HepG2 (cell line): Measurements from ENCODE around the gene PPIB. TPM values are rescaled to one million over a fixed set of nuclear protein-coding genes. Genes with fewer than 3 reads are reported as not detected.

Source experiments
- ATAC-seq: fragments of 200-7000 bp; cut with Tn5 transposase; 3 replicates; pipeline ENCODE4 v1.9.1; 2020; ENCODE audit warnings: mild to moderate bottlenecking, moderate library complexity
- BruUV-seq: library from RNA; stranded (reverse); fragments of 400-500 nt; replicated peaks from 2 replicates; lab custom pipeline; 2021; lab: Mats Ljungman, UMichigan
- CTCF ChIA-PET: fragments of 300-600 bp; formaldehyde crosslinking; extraction: SDS; loops from one replicate; lab custom pipeline; 2021; ENCODE audit warnings: low total read pairs, inconsistent platforms, low intra/inter-chr PET ratio; lab: Yijun Ruan, JAX
- POLR2A ChIA-PET: fragments of 350-600 bp; sonication (Branson Sonifier 250); formaldehyde crosslinking; loops from one replicate; lab custom pipeline; 2020; ENCODE audit warnings: antibody characterized with exemption, inconsistent platforms; lab: Yijun Ruan, JAX
- DNase-seq: peaks from one replicate; pipeline ENCODE4 v3.0.0-alpha.2; 2015; ENCODE audit warnings: low spot score
- FAIRE-seq: peaks from 3 replicates; lab custom pipeline; 2011; peaks lifted over from hg19 to GRCh38; lab: Jason Lieb, UNC
- H2AFZ ChIP-seq: one replicate; pipeline ENCODE4 v1.6.1; 2011; ENCODE audit warnings: low read length, inconsistent platforms
- H3K27ac ChIP-seq: fragments of 300-600 bp; 3 replicates; pipeline ENCODE4 v1.8.0; 2011; ENCODE audit warnings: mixed run types, mild to moderate bottlenecking, mixed read lengths, low read length, inconsistent platforms; ENCODE audit not compliant: insufficient read depth; ENCODE audit errors: extremely low read length
- H3K27me3 ChIP-seq, 2 experiments: fragments of 200-600 bp in 1 of 2; 2 replicates in 1 of 2; 3 replicates in 1 of 2; pipeline versions ENCODE4 v1.6.0 to v1.8.0; 2011; ENCODE audit warnings: low read length in 2 of 2, mild to moderate bottlenecking in 2 of 2, moderate library complexity in 2 of 2, inconsistent platforms in 1 of 2; ENCODE audit not compliant: insufficient read depth in 2 of 2, control insufficient read depth in 1 of 2
- H3K36me3 ChIP-seq, 2 experiments: fragments of 200-600 bp in 1 of 2; replicated peaks in 1 of 2; 2 replicates in 1 of 2; 3 replicates in 1 of 2; pipeline versions ENCODE4 v1.5.1 to v1.8.0; 2011; ENCODE audit warnings: low read length in 2 of 2, inconsistent platforms in 1 of 2; ENCODE audit not compliant: insufficient read depth in 2 of 2, control insufficient read depth in 1 of 2
- H3K4me1 ChIP-seq: 2 replicates; pipeline ENCODE4 v1.5.1; 2012; ENCODE audit warnings: low read length, inconsistent platforms; ENCODE audit not compliant: insufficient read depth
- H3K4me2 ChIP-seq: 2 replicates; pipeline ENCODE4 v1.6.0; 2011; ENCODE audit warnings: low read depth, low read length, inconsistent platforms
- H3K4me3 ChIP-seq, 3 experiments: fragments of 200-600 bp in 1 of 3; sonication (generic), shearing (Covaris generic) in 1 of 3; replicated peaks in 1 of 3; 2 replicates each; pipeline ENCODE4 v1.5.1; 2011 to 2016; ENCODE audit warnings: low read length in 3 of 3, inconsistent platforms in 2 of 3, low read depth in 2 of 3, mild to moderate bottlenecking in 2 of 3, control low read depth in 1 of 3, mixed read lengths in 1 of 3; ENCODE audit not compliant: insufficient read depth in 1 of 3
- H3K79me2 ChIP-seq: one replicate; pipeline ENCODE4 v1.6.1; 2011; ENCODE audit warnings: low read length, inconsistent platforms; ENCODE audit not compliant: insufficient read depth
- H3K9ac ChIP-seq: 2 replicates; pipeline ENCODE4 v1.6.0; 2011; ENCODE audit warnings: mild to moderate bottlenecking, low read depth, low read length, inconsistent platforms; ENCODE audit not compliant: insufficient read depth
- H3K9me3 ChIP-seq: 2 replicates; pipeline ENCODE4 v1.5.1; 2012; ENCODE audit warnings: mild to moderate bottlenecking, low read length
- H4K20me1 ChIP-seq: 2 replicates; pipeline ENCODE4 v1.6.0; 2011; ENCODE audit warnings: inconsistent platforms, mild to moderate bottlenecking, low read length, moderate library complexity; ENCODE audit not compliant: insufficient read depth
- AGO2 ChIP-seq: fragments of 200-400 bp; formaldehyde crosslinking; optimal IDR thresholded peaks from 2 replicates; pipeline ENCODE3; 2017; ENCODE audit warnings: mild to moderate bottlenecking, low read depth, low read length, moderate library complexity
- PATZ1 ChIP-seq: sonication (generic); formaldehyde crosslinking; IDR thresholded peaks from 2 replicates; pipeline ENCODE4 v1.4.0; 2020; ENCODE audit warnings: missing genetic modification reagents
- POLR2G ChIP-seq: fragments of 200-400 bp; formaldehyde crosslinking; IDR thresholded peaks from 2 replicates; pipeline ENCODE4 v1.6.1; 2018; ENCODE audit warnings: mild to moderate bottlenecking, low read depth, low read length, moderate library complexity
- ZNF264 ChIP-seq: sonication (generic); formaldehyde crosslinking; IDR thresholded peaks from 2 replicates; pipeline ENCODE4 v1.4.0; 2020; ENCODE audit warnings: missing genetic modification reagents
- WGBS: methylation state at CpG from one replicate; pipeline ENCODE4 v1.1.6; 2017; ENCODE audit warnings: low lambda C conversion rate; 5-methylcytosine and 5-hydroxymethylcytosine counted together
- in situ Hi-C: cut with HindIII; loops from 2 replicates; pipeline ENCODE4 v1.10.0; 2017; ENCODE audit warnings: low pct_unique_long_range_greater_than_20kb; ENCODE audit not compliant: extremely low pct_ligation_motif_present
- intact Hi-C: fragments of 100-400 bp; cut with micrococcal nuclease; formaldehyde crosslinking; loops from one replicate; pipeline ENCODE4 v1.10.0; 2022; ENCODE audit not compliant: unreplicated experiment
- polyA plus RNA-seq, 8 experiments: library from polyadenylated mRNA; depleted of rRNA in 3 of 8; stranded (reverse) in 7 of 8; unstranded in 1 of 8; fragments of >200 nt; fragmentation: Illumina TruSeq in 4 of 8; extraction: Trizol in 4 of 8; gene quantifications; 2 replicates each; pipeline versions ENCODE4 v1.2.1 to v1.2.3, GENCODE V29; 2011 to 2016; ENCODE audit warnings: low read depth in 4 of 8, missing spikeins in 1 of 8, mixed read lengths in 1 of 8; ENCODE audit not compliant: insufficient read depth in 1 of 8
- total RNA-seq, 5 experiments: library from RNA; depleted of rRNA; stranded (reverse); fragments of >200 nt; fragmentation: Illumina TruSeq; extraction: Trizol; gene quantifications; 2 replicates each; pipeline ENCODE4 v1.2.3, GENCODE V29; 2016; ENCODE audit warnings: low read depth in 1 of 5

PPIB gene
- total and polyA plus RNA-seq, 2 of the 13 experiments (the other 11 are each of a cell fraction or from before 2014, with no cell fraction given), result 780 to 882 TPM

GRCh38 chr15:64146041-64146440 is 16.8 kb downstream of the PPIB start:
- Histone ChIP-seq H3K9ac (no peak overlapping the region), H4K20me1 (no peaks in the 10 kb centered on the region), H3K79me2 (no peaks in the 10 kb centered on the region), H3K4me3 (no peak overlapping the region), H3K4me1 (peaks cover 70% of the 10 kb centered on the region), H3K36me3 (peaks cover 14 to 20% of the 10 kb centered on the region in 2 experiments; a peak in 4 of 5 replicates), H2AFZ (no peak overlapping the region), H3K9me3 (no peaks in the 10 kb centered on the region), H3K27me3 (no peaks in the 10 kb centered on the region), H3K27ac (peak overlapping the region; percentile 70), H3K4me2 (no peak overlapping the region)
- 100% methylated on average over 1 of the region's 6 CpGs for WGBS
- no TSS peak for BruUV-seq
- DNase-seq (no peak), FAIRE-seq (no peak), ATAC-seq (no peak)
- intact Hi-C loops (no loop called here), in situ Hi-C loops (no loop called here)
- ChIA-PET POLR2A (interaction anchor here (2.1 kb wide), 1 partner anchor 53 kb away, joined by 13 read pairs; the partner anchor contains the start of gene CIAO2A), CTCF (no interaction called here)
- TF ChIP-seq POLR2G (peak; percentile 46), PATZ1 (CRISPR knock-in tag) (no peak)

DNA sequence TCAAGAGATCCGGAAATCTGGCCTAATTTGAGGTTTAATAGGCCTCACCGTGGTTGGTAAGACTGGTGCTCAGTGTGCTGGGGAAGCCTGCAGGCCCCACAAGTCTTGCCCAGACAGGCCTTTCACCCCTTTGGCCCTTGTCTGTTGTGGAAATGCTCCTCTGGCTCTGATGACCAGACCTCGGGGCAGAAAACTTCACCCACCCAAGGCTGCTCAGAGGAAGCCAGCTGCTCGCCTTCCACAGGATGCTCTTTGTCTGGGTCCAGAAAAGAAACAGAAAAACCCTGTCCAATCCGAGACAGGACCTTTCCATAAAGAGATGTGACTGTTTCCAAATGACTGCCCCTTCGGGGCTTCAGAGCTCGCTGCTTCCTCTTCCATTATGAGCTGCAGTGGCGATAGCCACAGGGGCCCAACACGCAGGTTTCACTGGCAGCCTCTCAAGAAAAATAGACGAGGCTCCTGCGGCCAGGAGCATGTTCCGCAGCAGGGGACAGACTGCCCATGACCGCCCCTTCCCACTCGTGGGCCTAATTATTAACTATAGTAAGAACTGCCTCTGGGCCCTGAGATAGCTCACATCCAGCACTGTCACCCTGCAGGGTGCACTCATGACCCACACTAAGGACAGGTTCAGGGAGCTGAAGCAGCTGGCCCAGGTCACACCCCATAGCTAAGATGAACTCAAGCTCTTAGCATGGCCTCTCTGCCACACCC is 18.1 kb downstream of the PPIB start:
- Histone ChIP-seq H3K4me2 (no peak overlapping the region), H3K9ac (no peak overlapping the region)
- TF ChIP-seq AGO2 (peak; percentile 12), ZNF264 (CRISPR knock-in tag) (no peak)
- TF ChIP-seq, all 625 proteins: peak for 1
- in situ Hi-C loops, result no loop called here
- no peaks in the 10 kb centered on the region for H3K9me3 ChIP-seq
- peaks cover 14 to 20% of the 10 kb centered on the region in 2 experiments; a peak in 4 of 5 replicates for H3K36me3 ChIP-seq
- no peak for ATAC-seq
- H4K20me1 ChIP-seq, result no peaks in the 10 kb centered on the region
- POLR2A ChIA-PET, result interaction anchor here (1.0 kb wide), 1 partner anchor 33 kb away, joined by 3 read pairs; no protein-coding TSS in a partner anchor
- 89% methylated on average over 10 of the region's 14 CpGs for WGBS
- no peak overlapping the region for H3K27ac ChIP-seq
- H3K79me2 ChIP-seq, result no peaks in the 10 kb centered on the region
- H3K27me3 ChIP-seq, result no peaks in the 10 kb centered on the region
- H3K4me1 ChIP-seq, result peaks cover 57% of the 10 kb centered on the region
- CTCF ChIA-PET, result no interaction called here
- intact Hi-C loops, result no loop called here
- DNase-seq, result no peak
- no peak overlapping the region for H3K4me3 ChIP-seq
- no peak overlapping the region for H2AFZ ChIP-seq
- no peak for FAIRE-seq
- no TSS peak for BruUV-seq
